Progenitor cell of endocrine pancreas (in vitro differentiated cells): ENCODE data around the gene EPB41L4B. TPM values are rescaled to one million over a fixed set of nuclear protein-coding genes. Genes with fewer than 3 reads are reported as not detected.

Experiments
- DNase-seq: peaks from one replicate; pipeline ENCODE4 v3.0.0; 2021; ENCODE audit warnings: low spot score; ENCODE audit not compliant: unreplicated experiment
- H3K27ac Mint-ChIP-seq: 2 replicates; pipeline ENCODE4 v1.8.0; 2021; ENCODE audit warnings: mild to moderate bottlenecking, moderate library complexity, mixed read lengths
- H3K27me3 Mint-ChIP-seq: 2 replicates; pipeline ENCODE4 v1.8.0; 2021; ENCODE audit warnings: mixed read lengths
- H3K36me3 Mint-ChIP-seq: 2 replicates; pipeline ENCODE4 v1.8.0; 2022; ENCODE audit warnings: mixed read lengths; ENCODE audit not compliant: insufficient read depth
- H3K4me1 Mint-ChIP-seq: 2 replicates; pipeline ENCODE4 v1.8.0; 2021; ENCODE audit warnings: low read depth, mixed read lengths
- H3K4me3 Mint-ChIP-seq: 2 replicates; pipeline ENCODE4 v1.8.0; 2021; ENCODE audit warnings: low read depth, mild to moderate bottlenecking, moderate library complexity, mixed read lengths
- H3K9me3 Mint-ChIP-seq: 2 replicates; pipeline ENCODE4 v1.8.0; 2021; ENCODE audit warnings: low read depth, mixed read lengths
- total RNA-seq: library from RNA; stranded (reverse); gene quantifications from 2 replicates; pipeline ENCODE4 v1.2.1, GENCODE V29; 2021
- TF ChIP-seq, protein P1 (sequence below): fragments of 200-600 bp; sonication (generic); IDR thresholded peaks from one replicate; pipeline ENCODE4 v1.5.0; 2021; ENCODE audit warnings: antibody characterized with exemption, mild to moderate bottlenecking; ENCODE audit not compliant: unreplicated experiment

EPB41L4B gene
- total RNA-seq, 1 donor from 2014 or later: 7.7 TPM

DNA sequence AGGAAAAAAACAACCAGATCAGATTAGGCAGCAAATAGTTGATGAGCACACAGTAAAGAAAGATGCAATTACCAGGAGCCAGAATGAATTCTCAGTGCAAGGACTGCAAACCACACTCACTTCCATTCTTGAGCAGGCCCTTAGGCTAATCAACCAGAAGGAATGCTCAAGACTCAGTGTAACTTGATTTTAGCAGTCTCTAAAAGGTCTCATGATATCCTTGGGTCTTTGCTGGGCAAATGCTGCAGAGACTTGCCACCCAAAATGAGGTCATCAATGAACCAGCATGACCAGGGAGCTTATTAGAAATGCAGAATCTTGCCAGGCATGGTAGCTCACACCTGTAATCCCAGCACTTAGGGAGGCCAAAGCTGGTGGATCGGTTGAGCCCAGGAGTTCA is 181.0 kb downstream of the EPB41L4B start:
- TF ChIP-seq, protein P1, sequence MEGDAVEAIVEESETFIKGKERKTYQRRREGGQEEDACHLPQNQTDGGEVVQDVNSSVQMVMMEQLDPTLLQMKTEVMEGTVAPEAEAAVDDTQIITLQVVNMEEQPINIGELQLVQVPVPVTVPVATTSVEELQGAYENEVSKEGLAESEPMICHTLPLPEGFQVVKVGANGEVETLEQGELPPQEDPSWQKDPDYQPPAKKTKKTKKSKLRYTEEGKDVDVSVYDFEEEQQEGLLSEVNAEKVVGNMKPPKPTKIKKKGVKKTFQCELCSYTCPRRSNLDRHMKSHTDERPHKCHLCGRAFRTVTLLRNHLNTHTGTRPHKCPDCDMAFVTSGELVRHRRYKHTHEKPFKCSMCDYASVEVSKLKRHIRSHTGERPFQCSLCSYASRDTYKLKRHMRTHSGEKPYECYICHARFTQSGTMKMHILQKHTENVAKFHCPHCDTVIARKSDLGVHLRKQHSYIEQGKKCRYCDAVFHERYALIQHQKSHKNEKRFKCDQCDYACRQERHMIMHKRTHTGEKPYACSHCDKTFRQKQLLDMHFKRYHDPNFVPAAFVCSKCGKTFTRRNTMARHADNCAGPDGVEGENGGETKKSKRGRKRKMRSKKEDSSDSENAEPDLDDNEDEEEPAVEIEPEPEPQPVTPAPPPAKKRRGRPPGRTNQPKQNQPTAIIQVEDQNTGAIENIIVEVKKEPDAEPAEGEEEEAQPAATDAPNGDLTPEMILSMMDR: no peak
- Mint-ChIP-seq H3K9me3 (no peaks in the 10 kb centered on the region), H3K4me1 (no peaks in the 10 kb centered on the region), H3K36me3 (no peaks in the 10 kb centered on the region), H3K4me3 (no peak overlapping the region), H3K27ac (no peak overlapping the region), H3K27me3 (no peaks in the 10 kb centered on the region)
- DNase-seq: no peak

DNA sequence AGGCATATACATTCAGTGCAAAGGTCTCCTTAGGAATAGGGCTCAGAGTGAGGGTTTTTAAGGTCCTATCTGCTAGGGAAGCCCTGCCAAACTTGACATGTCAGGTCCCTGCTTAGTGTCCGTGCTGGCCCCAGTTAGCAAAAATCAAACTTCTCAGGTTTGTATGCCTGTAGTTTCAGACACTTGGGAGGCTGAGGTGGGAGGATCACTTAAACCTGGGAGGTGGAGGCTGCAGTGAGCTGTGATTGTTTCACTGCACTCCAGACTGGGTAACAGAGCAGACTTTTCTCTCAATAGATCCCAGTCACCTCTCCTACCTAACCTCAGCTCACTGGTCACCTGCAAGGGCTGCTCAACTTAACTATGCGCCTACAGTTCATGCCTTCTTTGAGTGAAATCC is 182.4 kb downstream of the EPB41L4B start:
- Mint-ChIP-seq H3K4me1 (peaks cover 2% of the 10 kb centered on the region), H3K4me3 (no peak overlapping the region), H3K27ac (no peak overlapping the region), H3K27me3 (no peaks in the 10 kb centered on the region), H3K36me3 (no peaks in the 10 kb centered on the region), H3K9me3 (no peaks in the 10 kb centered on the region)
- TF ChIP-seq, protein P1: no peak
- DNase-seq: no peak

DNA sequence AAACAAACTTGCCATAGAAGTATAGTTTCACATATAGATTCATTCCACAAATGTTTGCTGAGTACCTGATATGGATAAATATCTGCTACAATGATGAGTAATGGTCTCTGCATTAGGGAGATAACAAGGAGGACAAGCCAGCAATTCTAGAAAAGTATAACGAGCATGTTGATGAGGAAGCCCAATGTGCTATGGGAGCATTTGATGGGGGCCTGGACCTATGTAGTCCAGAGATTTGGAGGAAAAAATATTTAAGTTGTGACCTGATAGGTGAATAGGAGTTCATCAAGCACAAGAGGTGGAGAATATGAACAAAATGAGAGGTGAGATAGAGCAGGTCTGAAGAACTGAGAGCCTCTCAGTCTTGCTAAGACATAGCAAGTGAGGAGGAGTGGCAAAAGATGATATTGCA is 186.7 kb downstream of the EPB41L4B start:
- no peak overlapping the region for H3K27ac Mint-ChIP-seq
- TF ChIP-seq, protein P1: no peak
- no peaks in the 10 kb centered on the region for H3K27me3 Mint-ChIP-seq
- no peaks in the 10 kb centered on the region for H3K36me3 Mint-ChIP-seq
- H3K9me3 Mint-ChIP-seq: no peaks in the 10 kb centered on the region
- no peak overlapping the region for H3K4me3 Mint-ChIP-seq
- peaks cover 15% of the 10 kb centered on the region for H3K4me1 Mint-ChIP-seq
- no peak for DNase-seq

DNA sequence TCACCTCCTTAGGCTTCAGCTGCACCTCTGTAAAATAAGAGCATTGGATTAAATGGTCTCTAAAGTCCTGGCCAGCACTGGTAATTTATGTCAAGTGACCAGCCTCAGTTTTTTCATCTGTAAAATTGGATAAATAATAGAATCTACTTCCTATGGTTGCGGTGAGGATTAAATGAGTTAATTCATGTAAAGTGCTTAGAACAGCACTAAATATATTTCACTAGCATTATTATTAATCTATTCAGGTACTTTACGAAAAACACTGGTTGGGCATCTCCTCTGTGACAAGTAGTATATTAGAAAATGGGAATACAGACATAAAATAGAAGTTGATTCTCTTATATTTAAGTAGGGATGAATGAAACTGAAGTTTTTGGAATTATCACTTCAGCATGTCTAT is 187.3 kb downstream of the EPB41L4B start:
- Mint-ChIP-seq H3K9me3 (no peaks in the 10 kb centered on the region), H3K27ac (no peak overlapping the region), H3K36me3 (no peaks in the 10 kb centered on the region), H3K4me3 (no peak overlapping the region), H3K27me3 (no peaks in the 10 kb centered on the region), H3K4me1 (peaks cover 15% of the 10 kb centered on the region)
- DNase-seq: no peak
- TF ChIP-seq, protein P1: no peak

DNA sequence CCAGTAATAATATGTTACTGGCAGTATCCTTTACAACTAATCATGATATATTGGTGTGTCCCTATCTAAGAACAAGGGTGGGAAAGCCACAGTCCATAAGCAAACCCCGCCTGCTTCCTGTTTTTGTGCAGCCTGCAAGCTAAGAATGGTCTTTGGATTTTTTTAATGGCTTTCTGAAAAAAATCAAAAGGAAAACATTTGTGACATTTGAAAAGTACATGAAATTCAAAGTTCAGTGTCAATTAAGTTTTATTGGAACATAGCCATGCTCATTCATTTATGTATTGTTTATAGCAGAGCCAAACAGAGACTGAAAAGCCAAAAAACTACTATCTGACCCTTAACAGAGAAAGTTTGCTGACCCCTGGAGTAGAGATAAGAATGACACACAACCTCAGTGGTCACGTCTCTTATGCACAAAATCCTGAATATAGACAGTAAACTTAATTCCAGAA is 188.3 kb downstream of the EPB41L4B start:
- Mint-ChIP-seq H3K36me3 (no peaks in the 10 kb centered on the region), H3K4me1 (peaks cover 15% of the 10 kb centered on the region), H3K27ac (no peak overlapping the region), H3K27me3 (no peaks in the 10 kb centered on the region), H3K9me3 (no peaks in the 10 kb centered on the region), H3K4me3 (no peak overlapping the region)
- no peak for DNase-seq
- TF ChIP-seq, protein P1: no peak
